HL-60 (cell line): ENCODE measurements around the gene DENND5A.

Experiments
- DNase-seq, 2 experiments: peaks; one replicate each; pipeline ENCODE4 v3.0.0-alpha.2; 2010 to 2020; ENCODE audit warnings: low read depth in 1 of 2, low spot score in 1 of 2
- H3K27ac ChIP-seq: fragments of 250-450 bp; sonication (Bioruptor Pico); replicated peaks from 2 replicates; pipeline ENCODE4 v1.5.1; 2020; ENCODE audit warnings: mild to moderate bottlenecking, moderate library complexity
- H3K27me3 ChIP-seq: fragments of 250-450 bp; sonication (Bioruptor Pico); 2 replicates; pipeline ENCODE4 v1.5.1; 2021; ENCODE audit warnings: mild to moderate bottlenecking, moderate library complexity; ENCODE audit not compliant: insufficient read depth, poor library complexity, severe bottlenecking
- H3K4me3 ChIP-seq: replicated peaks from 2 replicates; pipeline ENCODE4 v1.5.1; 2011; ENCODE audit warnings: mild to moderate bottlenecking, control low read depth, low read length; ENCODE audit not compliant: insufficient read depth
- CTCF ChIP-seq: IDR thresholded peaks from one replicate; pipeline ENCODE4 v1.5.1; 2011; ENCODE audit warnings: low read length, control low read depth, inconsistent platforms; ENCODE audit not compliant: insufficient read depth
- GABPA ChIP-seq: IDR thresholded peaks from 2 replicates; pipeline ENCODE4 v1.6.1; 2012; ENCODE audit warnings: low read depth
- POLR2AphosphoS5 ChIP-seq: IDR thresholded peaks from 2 replicates; pipeline ENCODE4 v1.6.1; 2012; ENCODE audit warnings: low read depth
- REST ChIP-seq: IDR thresholded peaks from 2 replicates; pipeline ENCODE4 v1.6.1; 2012; ENCODE audit warnings: low read depth; ENCODE audit not compliant: insufficient replicate concordance
- SPI1 ChIP-seq: IDR thresholded peaks from 2 replicates; pipeline ENCODE4 v1.6.1; 2012; ENCODE audit warnings: low read depth, mild to moderate bottlenecking, borderline replicate concordance

The DENND5A gene

GRCh38 chr11:9141186-9141585 lies 124.0 kb downstream of the DENND5A start:
- Histone ChIP-seq H3K4me3 (no peak overlapping the region), H3K27ac (no peak overlapping the region), H3K27me3 (no peaks in the 10 kb centered on the region)
- no peak for DNase-seq
- TF ChIP-seq SPI1: no peak
- no peak for TF ChIP-seq GABPA
- no peak for TF ChIP-seq POLR2AphosphoS5
- TF ChIP-seq REST: no peak
- TF ChIP-seq CTCF: no peak

GRCh38 chr11:9139628-9140357 lies 125.4 kb downstream of the DENND5A start:
- Histone ChIP-seq H3K4me3 (no peak overlapping the region), H3K27me3 (no peaks in the 10 kb centered on the region), H3K27ac (no peak overlapping the region)
- no peak for TF ChIP-seq REST
- no peak for TF ChIP-seq SPI1
- no peak for TF ChIP-seq CTCF
- no peak for TF ChIP-seq GABPA
- no peak for TF ChIP-seq POLR2AphosphoS5
- no peak for DNase-seq

GRCh38 chr11:9138612-9139579 lies 126.3 kb downstream of the DENND5A start:
- TF ChIP-seq POLR2AphosphoS5: no peak
- no peak for TF ChIP-seq SPI1
- no peak for TF ChIP-seq CTCF
- no peak for TF ChIP-seq GABPA
- TF ChIP-seq REST: no peak
- H3K27me3 ChIP-seq: no peaks in the 10 kb centered on the region
- DNase-seq: no peak
- no peak overlapping the region for H3K4me3 ChIP-seq
- no peak overlapping the region for H3K27ac ChIP-seq
